Astrocyte (in vitro differentiated cells and primary cell): ENCODE data around the gene EGLN3. TPM values are rescaled to one million over a fixed set of nuclear protein-coding genes. Genes with fewer than 3 reads are reported as not detected.

Source experiments
- DNase-seq: peaks from one replicate; pipeline ENCODE4 v3.0.0-alpha.2; 2010; ENCODE audit warnings: low read depth
- FAIRE-seq: peaks from 2 replicates; lab custom pipeline; 2011; peaks lifted over from hg19 to GRCh38; lab: Jason Lieb, UNC
- H2AFZ ChIP-seq: 2 replicates; pipeline ENCODE4 v1.6.0; 2012; ENCODE audit warnings: low read depth, low read length, inconsistent platforms
- H3K27ac ChIP-seq: 2 replicates; pipeline ENCODE4 v1.5.1; 2011; ENCODE audit warnings: low read depth, low read length, inconsistent platforms
- H3K27me3 ChIP-seq: 2 replicates; pipeline ENCODE4 v1.6.0; 2011; ENCODE audit warnings: low read length, inconsistent platforms; ENCODE audit not compliant: insufficient read depth
- H3K36me3 ChIP-seq: 2 replicates; pipeline ENCODE4 v1.5.1; 2011; ENCODE audit warnings: low read length, inconsistent platforms; ENCODE audit not compliant: insufficient read depth
- H3K4me1 ChIP-seq: 2 replicates; pipeline ENCODE4 v1.5.1; 2011; ENCODE audit warnings: low read length, inconsistent platforms; ENCODE audit not compliant: insufficient read depth
- H3K4me2 ChIP-seq: 2 replicates; pipeline ENCODE4 v1.6.0; 2012; ENCODE audit warnings: low read length, inconsistent platforms
- H3K4me3 ChIP-seq: 2 replicates; pipeline ENCODE4 v1.5.1; 2011; ENCODE audit warnings: low read depth, mild to moderate bottlenecking, low read length, inconsistent platforms; ENCODE audit not compliant: insufficient read depth
- H3K79me2 ChIP-seq: 2 replicates; pipeline ENCODE4 v1.6.0; 2012; ENCODE audit warnings: mild to moderate bottlenecking, low read length, inconsistent platforms; ENCODE audit not compliant: insufficient read depth
- H3K9ac ChIP-seq: 2 replicates; pipeline ENCODE4 v1.6.0; 2012; ENCODE audit warnings: mild to moderate bottlenecking, low read length, inconsistent platforms
- H3K9me3 ChIP-seq: 2 replicates; pipeline ENCODE4 v1.5.1; 2012; ENCODE audit warnings: low read depth, mild to moderate bottlenecking, low read length, inconsistent platforms; ENCODE audit not compliant: insufficient read depth
- H4K20me1 ChIP-seq: 2 replicates; pipeline ENCODE4 v1.6.0; 2012; ENCODE audit warnings: low read length, inconsistent platforms; ENCODE audit not compliant: insufficient read depth
- H3K27ac Mint-ChIP-seq: one replicate; pipeline ENCODE4 v1.8.0; 2021; ENCODE audit warnings: mild to moderate bottlenecking, mixed read lengths; ENCODE audit not compliant: unreplicated experiment
- H3K27me3 Mint-ChIP-seq: one replicate; pipeline ENCODE4 v1.8.0; 2021; ENCODE audit warnings: low read depth, mixed read lengths; ENCODE audit not compliant: unreplicated experiment
- H3K36me3 Mint-ChIP-seq: one replicate; pipeline ENCODE4 v1.8.0; 2021; ENCODE audit warnings: low read depth, mixed read lengths; ENCODE audit not compliant: unreplicated experiment
- H3K4me1 Mint-ChIP-seq: one replicate; pipeline ENCODE4 v1.8.0; 2021; ENCODE audit warnings: low read depth, mixed read lengths; ENCODE audit not compliant: unreplicated experiment
- H3K4me3 Mint-ChIP-seq: one replicate; pipeline ENCODE4 v1.8.0; 2021; ENCODE audit warnings: mild to moderate bottlenecking, moderate library complexity, mixed read lengths; ENCODE audit not compliant: unreplicated experiment
- H3K9me3 Mint-ChIP-seq: one replicate; pipeline ENCODE4 v1.8.0; 2021; ENCODE audit warnings: mild to moderate bottlenecking, mixed read lengths; ENCODE audit not compliant: unreplicated experiment
- EZH2 ChIP-seq: IDR thresholded peaks from 2 replicates; pipeline ENCODE4 v1.6.1; 2012; ENCODE audit warnings: mild to moderate bottlenecking, low read length, inconsistent platforms; ENCODE audit not compliant: insufficient read depth
- total RNA-seq: library from RNA; stranded (reverse); gene quantifications from 2 replicates; pipeline ENCODE4 v1.2.1, GENCODE V29; 2021
- TF ChIP-seq, protein P1 (sequence below): IDR thresholded peaks from 2 replicates; pipeline ENCODE4 v1.5.1; 2011; ENCODE audit warnings: low read depth, mild to moderate bottlenecking, inconsistent platforms, low read length, moderate library complexity; ENCODE audit not compliant: insufficient read depth

Gene EGLN3
- total RNA-seq, 1 donor from 2014 or later = 13.3 TPM

DNA sequence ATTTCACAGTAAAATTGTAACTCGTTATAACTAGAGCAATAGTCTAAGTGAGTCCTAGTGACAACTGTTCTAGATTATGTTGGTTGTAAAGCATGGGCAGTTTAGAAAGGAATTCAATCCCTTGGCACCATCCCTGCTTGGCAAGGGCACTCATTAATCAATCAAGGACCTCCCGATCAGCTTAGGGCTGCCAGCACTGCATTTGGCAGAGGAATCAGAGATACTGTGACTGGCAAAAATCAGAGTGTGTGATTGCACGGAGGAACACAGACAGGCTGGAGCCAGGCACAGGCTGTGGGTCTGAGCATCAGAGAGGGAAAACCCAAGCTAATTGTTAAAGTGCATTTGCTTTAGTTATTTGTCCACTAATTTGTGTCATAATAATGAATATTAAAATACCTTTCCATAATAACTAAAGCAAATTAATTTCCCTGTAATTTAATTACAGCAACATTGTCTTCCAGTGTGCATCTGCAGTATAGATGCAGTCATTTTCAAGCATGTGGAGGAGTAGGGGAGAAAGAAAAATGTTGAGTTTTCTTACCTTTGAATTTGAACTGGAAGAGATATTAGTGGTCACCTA is 3.2 kb upstream of the EGLN3 start:
- H3K4me3 Mint-ChIP-seq = no peak overlapping the region

DNA sequence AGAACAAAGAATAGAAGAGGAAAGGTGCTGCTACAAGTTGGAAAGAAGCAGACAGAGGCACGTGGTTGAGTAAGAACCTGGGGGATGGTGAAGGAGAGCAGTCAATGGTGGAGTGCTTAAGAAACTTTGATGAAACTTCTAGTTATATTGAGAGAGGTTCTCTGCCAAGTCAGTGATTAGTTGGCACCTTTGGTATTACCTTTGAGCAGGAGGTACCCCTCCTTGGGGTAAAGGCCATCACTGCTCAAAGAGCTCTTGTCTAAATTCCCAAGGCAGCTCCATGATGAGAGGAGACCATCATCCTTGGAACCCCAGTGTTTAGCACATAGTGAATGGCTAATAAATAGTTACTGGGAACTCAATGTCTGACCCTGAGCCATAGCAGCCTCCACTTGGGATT is 1.7 kb upstream of the EGLN3 start:
- H3K79me2 ChIP-seq = no peaks in the 10 kb centered on the region

More for the DNA sequence above, 3.2 kb upstream of the EGLN3 start:
- no peak overlapping the region for H3K4me2 ChIP-seq
- no peak overlapping the region for H3K4me3 ChIP-seq
- FAIRE-seq (no peak), DNase-seq (no peak)
- Mint-ChIP-seq H3K27ac (no peak overlapping the region), H3K9me3 (peaks cover 3% of the 10 kb centered on the region), H3K36me3 (no peaks in the 10 kb centered on the region), H3K27me3 (peaks cover 21% of the 10 kb centered on the region), H3K4me1 (peaks cover 6% of the 10 kb centered on the region)
- no peak overlapping the region for H3K27ac ChIP-seq
- H3K4me1 ChIP-seq = peaks cover 13% of the 10 kb centered on the region
- H3K36me3 ChIP-seq = no peaks in the 10 kb centered on the region
- H3K27me3 ChIP-seq = peaks cover 19% of the 10 kb centered on the region
- no peak overlapping the region for H3K9ac ChIP-seq
- TF ChIP-seq, protein P1, sequence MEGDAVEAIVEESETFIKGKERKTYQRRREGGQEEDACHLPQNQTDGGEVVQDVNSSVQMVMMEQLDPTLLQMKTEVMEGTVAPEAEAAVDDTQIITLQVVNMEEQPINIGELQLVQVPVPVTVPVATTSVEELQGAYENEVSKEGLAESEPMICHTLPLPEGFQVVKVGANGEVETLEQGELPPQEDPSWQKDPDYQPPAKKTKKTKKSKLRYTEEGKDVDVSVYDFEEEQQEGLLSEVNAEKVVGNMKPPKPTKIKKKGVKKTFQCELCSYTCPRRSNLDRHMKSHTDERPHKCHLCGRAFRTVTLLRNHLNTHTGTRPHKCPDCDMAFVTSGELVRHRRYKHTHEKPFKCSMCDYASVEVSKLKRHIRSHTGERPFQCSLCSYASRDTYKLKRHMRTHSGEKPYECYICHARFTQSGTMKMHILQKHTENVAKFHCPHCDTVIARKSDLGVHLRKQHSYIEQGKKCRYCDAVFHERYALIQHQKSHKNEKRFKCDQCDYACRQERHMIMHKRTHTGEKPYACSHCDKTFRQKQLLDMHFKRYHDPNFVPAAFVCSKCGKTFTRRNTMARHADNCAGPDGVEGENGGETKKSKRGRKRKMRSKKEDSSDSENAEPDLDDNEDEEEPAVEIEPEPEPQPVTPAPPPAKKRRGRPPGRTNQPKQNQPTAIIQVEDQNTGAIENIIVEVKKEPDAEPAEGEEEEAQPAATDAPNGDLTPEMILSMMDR = no peak
- TF ChIP-seq EZH2 = no peak
- no peak overlapping the region for H2AFZ ChIP-seq
- no peaks in the 10 kb centered on the region for H3K79me2 ChIP-seq
- no peaks in the 10 kb centered on the region for H4K20me1 ChIP-seq
- H3K9me3 ChIP-seq = no peaks in the 10 kb centered on the region

More for the DNA sequence above, 1.7 kb upstream of the EGLN3 start:
- Histone ChIP-seq H4K20me1 (peaks cover 4% of the 10 kb centered on the region), H3K27ac (no peak overlapping the region), H3K9me3 (no peaks in the 10 kb centered on the region), H2AFZ (no peak overlapping the region), H3K9ac (no peak overlapping the region), H3K27me3 (peaks cover 30% of the 10 kb centered on the region), H3K4me1 (peaks cover 13% of the 10 kb centered on the region), H3K36me3 (no peaks in the 10 kb centered on the region), H3K4me3 (no peak overlapping the region), H3K4me2 (no peak overlapping the region)
- Mint-ChIP-seq H3K9me3 (peaks cover 3% of the 10 kb centered on the region), H3K36me3 (peaks cover 2% of the 10 kb centered on the region), H3K27me3 (peaks cover 23% of the 10 kb centered on the region), H3K4me3 (no peak overlapping the region), H3K27ac (no peak overlapping the region), H3K4me1 (peaks cover 10% of the 10 kb centered on the region)
- FAIRE-seq (no peak), DNase-seq (no peak)
- TF ChIP-seq EZH2 = no peak
- TF ChIP-seq, protein P1 = no peak
